Endodermal cell (in vitro differentiated cells): ENCODE results near the gene CD6. TPM values are rescaled to one million over a fixed set of nuclear protein-coding genes. Genes with fewer than 3 reads are reported as not detected.
A peak's percentile ranks its signal among the peaks of the same experiment; 100 is the strongest.

Source experiments
- DNase-seq: peaks from one replicate; pipeline ENCODE4 v3.0.0-alpha.2; 2017
- H3K27ac ChIP-seq: 2 replicates; pipeline ENCODE4 v1.5.1; 2013; ENCODE audit warnings: mild to moderate bottlenecking, low read depth, low read length, moderate library complexity
- H3K27me3 ChIP-seq: 2 replicates; pipeline ENCODE4 v1.6.1; 2013; ENCODE audit warnings: mild to moderate bottlenecking, low read length, moderate library complexity; ENCODE audit not compliant: insufficient read depth, control insufficient read depth, poor library complexity, severe bottlenecking
- H3K36me3 ChIP-seq: 2 replicates; pipeline ENCODE4 v1.7.0; 2013; ENCODE audit warnings: mild to moderate bottlenecking, low read length, moderate library complexity; ENCODE audit not compliant: control insufficient read depth, insufficient read depth
- H3K4me1 ChIP-seq: one replicate; pipeline ENCODE4 v1.7.0; 2013; ENCODE audit warnings: low read length; ENCODE audit not compliant: control insufficient read depth, insufficient read depth
- H3K4me3 ChIP-seq: 2 replicates; pipeline ENCODE4 v1.5.1; 2013; ENCODE audit warnings: mild to moderate bottlenecking, low read length, moderate library complexity
- H3K9ac ChIP-seq: 2 replicates; pipeline ENCODE4 v1.6.1; 2013; ENCODE audit warnings: mild to moderate bottlenecking, low read length, moderate library complexity; ENCODE audit not compliant: poor library complexity, severe bottlenecking; ENCODE audit errors: extremely low read depth
- H3K9me3 ChIP-seq: 2 replicates; pipeline ENCODE4 v1.6.1; 2013; ENCODE audit warnings: mild to moderate bottlenecking, low read length, moderate library complexity; ENCODE audit not compliant: control insufficient read depth
- H3K27ac Mint-ChIP-seq: 2 replicates; pipeline ENCODE4 v1.8.0; 2020; ENCODE audit warnings: mixed read lengths
- H3K27me3 Mint-ChIP-seq: 2 replicates; pipeline ENCODE4 v1.8.0; 2021; ENCODE audit warnings: mild to moderate bottlenecking, mixed read lengths; ENCODE audit not compliant: insufficient read depth
- H3K36me3 Mint-ChIP-seq: 2 replicates; pipeline ENCODE4 v1.8.0; 2020; ENCODE audit warnings: low read depth, mixed read lengths
- H3K4me1 Mint-ChIP-seq: 2 replicates; pipeline ENCODE4 v1.8.0; 2020; ENCODE audit warnings: mixed read lengths
- H3K4me3 Mint-ChIP-seq: 2 replicates; pipeline ENCODE4 v1.8.0; 2020; ENCODE audit warnings: mild to moderate bottlenecking, moderate library complexity, mixed read lengths
- H3K9me3 Mint-ChIP-seq: 2 replicates; pipeline ENCODE4 v1.8.0; 2020; ENCODE audit warnings: mild to moderate bottlenecking, mixed read lengths
- CTCF ChIP-seq: fragments of 200-600 bp; sonication (generic); conservative IDR thresholded peaks from 2 replicates; pipeline ENCODE4 v1.5.0; 2021; ENCODE audit warnings: antibody characterized with exemption, mild to moderate bottlenecking
- WGBS, 2 experiments: methylation state at CpG; one replicate each; pipeline versions ENCODE4 v1.1.5 to v1.1.7; 2013; ENCODE audit warnings: missing lambda C conversion rate in 2 of 2, mixed read lengths in 1 of 2; ENCODE audit not compliant: insufficient coverage in 1 of 2, insufficient read length in 1 of 2; 5-methylcytosine and 5-hydroxymethylcytosine counted together
- total RNA-seq, 2 donors: library from RNA; stranded (reverse); fragmentation: NEBNext Ultra II Directional in 1 of 2; extraction: Animal tissue kit (Norgen Biotek cat#: 25700) in 1 of 2; gene quantifications; 2 replicates in 1 of 2; 3 replicates in 1 of 2; pipeline ENCODE4 v1.2.1, GENCODE V29; 2021

CD6 gene
- total RNA-seq, 2 donors from 2014 or later, result 1.5 to 1.6 TPM

DNA sequence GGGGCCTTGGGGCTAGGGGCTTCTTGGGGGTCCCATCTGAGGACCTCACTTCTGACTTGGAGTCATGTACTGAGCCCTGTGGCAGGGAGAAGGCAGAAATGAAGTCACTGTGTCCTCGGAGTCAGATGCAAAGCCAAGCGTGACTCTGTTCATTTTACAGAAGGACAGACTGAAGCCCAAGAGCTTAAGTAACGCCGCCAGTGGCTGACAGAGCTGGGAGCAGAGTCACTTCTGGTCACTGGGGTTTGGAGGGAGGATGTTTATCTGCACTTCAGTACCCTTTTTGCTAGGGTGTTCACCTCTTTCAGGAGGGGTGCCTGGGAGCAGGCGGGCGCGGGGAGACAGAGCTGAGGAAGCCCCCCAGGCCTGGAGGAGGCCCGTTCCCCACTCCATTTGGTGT is 10.7 kb downstream of the CD6 start:
- TF ChIP-seq CTCF, result no peak
- H3K9ac ChIP-seq, result no peak overlapping the region
- H3K4me3 ChIP-seq, result no peak overlapping the region
- no peaks in the 10 kb centered on the region for H3K9me3 ChIP-seq
- H3K27me3 ChIP-seq, result no peaks in the 10 kb centered on the region
- DNase-seq, result peak; percentile 25
- Mint-ChIP-seq H3K4me1 (peaks cover 2% of the 10 kb centered on the region), H3K27me3 (peaks cover 9% of the 10 kb centered on the region), H3K9me3 (no peaks in the 10 kb centered on the region), H3K4me3 (no peak overlapping the region), H3K27ac (no peak overlapping the region), H3K36me3 (no peaks in the 10 kb centered on the region)
- no peaks in the 10 kb centered on the region for H3K36me3 ChIP-seq
- H3K27ac ChIP-seq, result no peak overlapping the region
- no peaks in the 10 kb centered on the region for H3K4me1 ChIP-seq
- 92 to 100% methylated on average over 3 to 8 of the region's 8 CpGs for WGBS, 2 experiments

- H3K27me3 Mint-ChIP-seq, result peaks cover 10% of the 10 kb centered on the region
- WGBS, 2 experiments, result 63 to 68% methylated on average over 5 of the region's 6 CpGs
- H3K9me3 Mint-ChIP-seq, result no peaks in the 10 kb centered on the region
- no peak overlapping the region for H3K27ac Mint-ChIP-seq
- H3K4me1 ChIP-seq, result no peaks in the 10 kb centered on the region
- H3K4me3 Mint-ChIP-seq, result no peak overlapping the region
- TF ChIP-seq CTCF, result no peak
- H3K36me3 Mint-ChIP-seq, result no peaks in the 10 kb centered on the region
- H3K9ac ChIP-seq, result no peak overlapping the region
- no peaks in the 10 kb centered on the region for H3K36me3 ChIP-seq
- peak; percentile 14 for DNase-seq
- peaks cover 2% of the 10 kb centered on the region for H3K4me1 Mint-ChIP-seq
- no peak overlapping the region for H3K4me3 ChIP-seq
- peaks cover 7% of the 10 kb centered on the region for H3K27me3 ChIP-seq
- no peaks in the 10 kb centered on the region for H3K9me3 ChIP-seq
- no peak overlapping the region for H3K27ac ChIP-seq
Observed at GRCh38 chr11:60984149-60984548, 12.7 kb downstream of the CD6 start.

DNA sequence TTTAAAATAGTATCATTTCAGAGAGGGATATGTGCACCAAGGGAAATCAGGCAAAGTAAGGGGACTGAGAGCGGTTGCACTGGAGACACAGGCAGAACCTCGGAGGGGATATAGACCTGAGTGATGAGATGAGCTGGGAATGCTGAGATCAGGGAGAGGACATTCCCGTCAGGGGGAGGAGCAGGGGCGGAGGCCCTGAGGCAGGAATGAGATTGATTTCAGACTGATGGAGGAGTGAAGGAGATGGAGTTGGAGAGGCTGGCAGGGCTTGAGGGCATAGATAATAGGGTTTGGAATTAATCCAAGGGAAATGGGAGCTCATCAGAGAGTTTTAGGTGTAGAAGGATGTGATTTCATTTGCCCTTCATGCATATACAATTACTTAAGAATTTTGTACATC is 13.2 kb downstream of the CD6 start:
- Histone ChIP-seq H3K4me3 (no peak overlapping the region), H3K9me3 (no peaks in the 10 kb centered on the region), H3K36me3 (no peaks in the 10 kb centered on the region), H3K27me3 (peaks cover 7% of the 10 kb centered on the region), H3K9ac (no peak overlapping the region), H3K4me1 (no peaks in the 10 kb centered on the region), H3K27ac (no peak overlapping the region)
- Mint-ChIP-seq H3K4me1 (peaks cover 2% of the 10 kb centered on the region), H3K4me3 (no peak overlapping the region), H3K27ac (no peak overlapping the region), H3K27me3 (peaks cover 12% of the 10 kb centered on the region), H3K9me3 (no peaks in the 10 kb centered on the region), H3K36me3 (no peaks in the 10 kb centered on the region)
- 69 to 75% methylated on average over 4 of the region's 4 CpGs for WGBS, 2 experiments
- TF ChIP-seq CTCF, result no peak
- DNase-seq, result peak; percentile 56
